ENCODE measurements around the gene FOXP1. TPM values are rescaled to one million over a fixed set of nuclear protein-coding genes. Genes with fewer than 3 reads are reported as not detected.

The FOXP1 gene
- total and polyA plus RNA-seq, 2 donors (not counting 1 experiment from before 2014, with no cell fraction given): 91.1 to 508 TPM

- H3K4me1 ChIP-seq (ENCODE audit: control insufficient read depth in 2 of 2, insufficient read depth in 2 of 2, low read length in 2 of 2): peaks cover 11 to 13% of the 10 kb centered on the region in 2 donors
- H3K9me3 ChIP-seq (ENCODE audit: control extremely low read depth in 1 of 3, control insufficient read depth in 2 of 3, insufficient read depth in 1 of 3, low read length in 2 of 3): no peaks in the 10 kb centered on the region
- CTCF ChIA-PET: no interaction called here
- no peak overlapping the region for H3K9ac ChIP-seq (ENCODE audit: low read length)
- no peaks in the 10 kb centered on the region for H3K9me3 Mint-ChIP-seq (ENCODE audit: insufficient read depth)
- TF ChIP-seq, protein P1, sequence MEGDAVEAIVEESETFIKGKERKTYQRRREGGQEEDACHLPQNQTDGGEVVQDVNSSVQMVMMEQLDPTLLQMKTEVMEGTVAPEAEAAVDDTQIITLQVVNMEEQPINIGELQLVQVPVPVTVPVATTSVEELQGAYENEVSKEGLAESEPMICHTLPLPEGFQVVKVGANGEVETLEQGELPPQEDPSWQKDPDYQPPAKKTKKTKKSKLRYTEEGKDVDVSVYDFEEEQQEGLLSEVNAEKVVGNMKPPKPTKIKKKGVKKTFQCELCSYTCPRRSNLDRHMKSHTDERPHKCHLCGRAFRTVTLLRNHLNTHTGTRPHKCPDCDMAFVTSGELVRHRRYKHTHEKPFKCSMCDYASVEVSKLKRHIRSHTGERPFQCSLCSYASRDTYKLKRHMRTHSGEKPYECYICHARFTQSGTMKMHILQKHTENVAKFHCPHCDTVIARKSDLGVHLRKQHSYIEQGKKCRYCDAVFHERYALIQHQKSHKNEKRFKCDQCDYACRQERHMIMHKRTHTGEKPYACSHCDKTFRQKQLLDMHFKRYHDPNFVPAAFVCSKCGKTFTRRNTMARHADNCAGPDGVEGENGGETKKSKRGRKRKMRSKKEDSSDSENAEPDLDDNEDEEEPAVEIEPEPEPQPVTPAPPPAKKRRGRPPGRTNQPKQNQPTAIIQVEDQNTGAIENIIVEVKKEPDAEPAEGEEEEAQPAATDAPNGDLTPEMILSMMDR (IDR thresholded peaks at IDR 0.05): no peak
- TF ChIP-seq EZH2 (IDR thresholded peaks at IDR 0.05; ENCODE audit: borderline replicate concordance, insufficient read depth, low read depth, low read length, poor library complexity, severe bottlenecking): no peak
- no CpG with 5 or more reads among the region's 1 CpG for WGBS (ENCODE audit: insufficient coverage)
- H3K36me3 ChIP-seq (replicated peaks in 1 of 2; ENCODE audit: control extremely low read depth in 1 of 2, control insufficient read depth in 1 of 2, extremely low read depth in 1 of 2, insufficient read depth in 2 of 2, low read length in 1 of 2): peaks cover 9 to 12% of the 10 kb centered on the region in 2 experiments
- intact Hi-C loops (cut with micrococcal nuclease): no loop called here
- no peak overlapping the region for H2AFZ ChIP-seq (ENCODE audit: insufficient read depth, low read depth, low read length, poor library complexity, severe bottlenecking)
- no peaks in the 10 kb centered on the region for H3K27me3 Mint-ChIP-seq
- no peak overlapping the region for H3K4me2 ChIP-seq (replicated peaks; ENCODE audit: low read depth, low read length, poor library complexity, severe bottlenecking)
- peaks cover 36% of the 10 kb centered on the region for H3K79me2 ChIP-seq (ENCODE audit: control insufficient read depth, insufficient read depth, low read length)
- H4K20me1 ChIP-seq (ENCODE audit: control insufficient read depth, insufficient read depth, low read length, poor library complexity, severe bottlenecking): peaks cover 10% of the 10 kb centered on the region
- peaks cover 41% of the 10 kb centered on the region for H3K4me1 Mint-ChIP-seq
- no peak for ATAC-seq (ENCODE audit: low read depth)
- no peak overlapping the region for H3K27ac Mint-ChIP-seq
- H3K4me3 ChIP-seq (ENCODE audit: control extremely low read depth in 1 of 5, extremely low read depth in 1 of 5, insufficient read depth in 1 of 5, low read depth in 2 of 5, low read length in 4 of 5): no peak overlapping the region
- no peak overlapping the region for H3K4me3 Mint-ChIP-seq
- no peaks in the 10 kb centered on the region for H3K27me3 ChIP-seq (replicated peaks in 1 of 4; ENCODE audit: control extremely low read depth in 1 of 4, control insufficient read depth in 3 of 4, insufficient read depth in 4 of 4, low read length in 3 of 4)
- DNase-seq: no peak
- H3K27ac ChIP-seq (ENCODE audit: low read length in 2 of 2): no peak overlapping the region
- POLR2A ChIA-PET: no interaction called here
Measured at GRCh38 chr3:71187715-71188114, 395.8 kb downstream of the FOXP1 start.

- Histone ChIP-seq H3K36me3 (replicated peaks in 1 of 2; ENCODE audit: control extremely low read depth in 1 of 2, control insufficient read depth in 1 of 2, extremely low read depth in 1 of 2, insufficient read depth in 2 of 2, low read length in 1 of 2) (peaks cover 6 to 9% of the 10 kb centered on the region in 2 experiments), H3K9ac (ENCODE audit: low read length) (no peak overlapping the region), H3K4me3 (ENCODE audit: control extremely low read depth in 1 of 5, extremely low read depth in 1 of 5, insufficient read depth in 1 of 5, low read depth in 2 of 5, low read length in 4 of 5) (no peak overlapping the region), H3K4me1 (ENCODE audit: control insufficient read depth in 2 of 2, insufficient read depth in 2 of 2, low read length in 2 of 2) (peaks cover 11 to 13% of the 10 kb centered on the region in 2 donors), H3K4me2 (replicated peaks; ENCODE audit: low read depth, low read length, poor library complexity, severe bottlenecking) (no peak overlapping the region), H2AFZ (ENCODE audit: insufficient read depth, low read depth, low read length, poor library complexity, severe bottlenecking) (no peak overlapping the region), H3K27ac (ENCODE audit: low read length in 2 of 2) (no peak overlapping the region), H3K9me3 (ENCODE audit: control extremely low read depth in 1 of 3, control insufficient read depth in 2 of 3, insufficient read depth in 1 of 3, low read length in 2 of 3) (no peaks in the 10 kb centered on the region), H3K79me2 (ENCODE audit: control insufficient read depth, insufficient read depth, low read length) (peaks cover 45% of the 10 kb centered on the region), H3K27me3 (replicated peaks in 1 of 4; ENCODE audit: control extremely low read depth in 1 of 4, control insufficient read depth in 3 of 4, insufficient read depth in 4 of 4, low read length in 3 of 4) (no peaks in the 10 kb centered on the region), H4K20me1 (ENCODE audit: control insufficient read depth, insufficient read depth, low read length, poor library complexity, severe bottlenecking) (peaks cover 10% of the 10 kb centered on the region)
- TF ChIP-seq, protein P1 (IDR thresholded peaks at IDR 0.05): no peak
- no peak for TF ChIP-seq EZH2 (IDR thresholded peaks at IDR 0.05; ENCODE audit: borderline replicate concordance, insufficient read depth, low read depth, low read length, poor library complexity, severe bottlenecking)
- ChIA-PET POLR2A (no interaction called here), CTCF (no interaction called here)
- H3K27ac Mint-ChIP-seq: peak overlapping the region; percentile 26
- no peaks in the 10 kb centered on the region for H3K9me3 Mint-ChIP-seq (ENCODE audit: insufficient read depth)
- 100% methylated on average over 2 of the region's 2 CpGs for WGBS (ENCODE audit: insufficient coverage)
- no peaks in the 10 kb centered on the region for H3K27me3 Mint-ChIP-seq
- ATAC-seq (ENCODE audit: low read depth): no peak
- no peak for DNase-seq
- H3K4me3 Mint-ChIP-seq: no peak overlapping the region
- H3K4me1 Mint-ChIP-seq: peaks cover 41% of the 10 kb centered on the region
- intact Hi-C loops (cut with micrococcal nuclease): no loop called here
Measured at GRCh38 chr3:71186801-71187200, 396.7 kb downstream of the FOXP1 start.

Measured in B cell (primary cell).